K562 (cell line): ENCODE data around the gene RSRP1. TPM values are rescaled to one million over a fixed set of nuclear protein-coding genes. Genes with fewer than 3 reads are reported as not detected.
A peak's percentile ranks its signal among the peaks of the same experiment; 100 is the strongest.

Experiments used
- ARNT ChIP-seq, 2 experiments: fragments of 450-650 bp; IDR thresholded peaks; 2 replicates each; pipeline ENCODE4 v1.6.1; 2016; ENCODE audit warnings: mild to moderate bottlenecking in 1 of 2
- BMI1 ChIP-seq: fragments of 150-350 bp; IDR thresholded peaks from 2 replicates; pipeline ENCODE4 v1.6.1; 2014; ENCODE audit warnings: low read length
- CBFA2T2 ChIP-seq: fragments of 450-650 bp; conservative IDR thresholded peaks from 2 replicates; pipeline ENCODE4 v1.6.1; 2017; ENCODE audit warnings: mild to moderate bottlenecking
- CBFB ChIP-seq: sonication (generic); formaldehyde crosslinking; IDR thresholded peaks from 2 replicates; pipeline ENCODE4 v1.4.0; 2020; ENCODE audit warnings: mild to moderate bottlenecking, missing genetic modification reagents
- HNRNPH1 ChIP-seq: fragments of 200-400 bp; formaldehyde crosslinking; optimal IDR thresholded peaks from 2 replicates; pipeline ENCODE3; 2017; ENCODE audit warnings: low read depth, mild to moderate bottlenecking, low read length, moderate library complexity
- PREB ChIP-seq: sonication (generic); formaldehyde crosslinking; IDR thresholded peaks from 2 replicates; pipeline ENCODE4 v1.8.1; 2023; ENCODE audit warnings: mild to moderate bottlenecking, missing genetic modification reagents
- RCOR1 ChIP-seq, 2 experiments: IDR thresholded peaks; 2 replicates each; pipeline ENCODE4 v1.6.1; 2012; ENCODE audit warnings: low read depth in 2 of 2, low read length in 2 of 2, borderline replicate concordance in 1 of 2, improper control_type of control experiment in 1 of 2
- STAT5B ChIP-seq: fragments of 250-450 bp; sonication (Bioruptor Pico); IDR thresholded peaks from 2 replicates; pipeline ENCODE4 v1.8.0; 2021; ENCODE audit warnings: mild to moderate bottlenecking, inconsistent platforms
- ZNF121 ChIP-seq: sonication (generic); formaldehyde crosslinking; conservative IDR thresholded peaks from 2 replicates; pipeline ENCODE4 v1.8.0; 2022; ENCODE audit warnings: missing genetic modification reagents
- ZNF57 ChIP-seq: fragments of 450-650 bp; formaldehyde crosslinking; IDR thresholded peaks from 2 replicates; pipeline ENCODE4 v1.4.0; 2020; ENCODE audit warnings: mild to moderate bottlenecking, moderate library complexity
- ZNF584 ChIP-seq: fragments of 200-800 bp; sonication (Bioruptor generic); IDR thresholded peaks from 2 replicates; pipeline ENCODE4 v1.6.1; 2016; ENCODE audit warnings: low read depth, mild to moderate bottlenecking, missing genetic modification characterization, missing compliant biosample characterization
- polyA plus RNA-seq, 8 experiments: library from polyadenylated mRNA; depleted of rRNA in 4 of 8; stranded (reverse) in 5 of 8; unstranded in 3 of 8; fragments of >200 nt; fragmentation: Nextera tagmentation in 2 of 8; fragmentation: Illumina TruSeq in 1 of 8; extraction: Ambion mirVana in 2 of 8; extraction: Trizol in 1 of 8; gene quantifications; 2 replicates each; pipeline versions ENCODE4 v1.2.1 to v1.2.3, GENCODE V29; 2011 to 2014; ENCODE audit warnings: inconsistent platforms in 1 of 8, missing spikeins in 1 of 8
- total RNA-seq, 7 experiments: library from RNA; depleted of rRNA in 6 of 7; stranded (reverse); fragments of >200 nt in 6 of 7; fragmentation: Illumina TruSeq in 2 of 7; extraction: Trizol in 2 of 7; gene quantifications; 2 replicates each; pipeline versions ENCODE4 v1.2.1 to v1.2.3, GENCODE V29; 2011 to 2021; ENCODE audit warnings: low replicate concordance in 1 of 7
- TF ChIP-seq, protein P1 (sequence below): IDR thresholded peaks from 2 replicates; pipeline ENCODE4 v1.6.1; 2014; ENCODE audit warnings: antibody characterized with exemption

RSRP1 gene
- total and polyA plus RNA-seq, 9 of the 15 experiments (the other 6 are each of a cell fraction or from before 2014, with no cell fraction given) = 27.2 to 283 (median 146) TPM

- TF ChIP-seq RCOR1 (IDR thresholded peaks at IDR 0.05; ENCODE audit: borderline replicate concordance in 1 of 2, low read depth in 2 of 2, low read length in 2 of 2) (peak in 1 of 2 experiments; percentile 88; a peak in 2 of 4 replicates), ZNF584 (CRISPR knock-in tag) (no peak), CBFB (no peak), ZNF57 (CRISPR knock-in tag) (no peak), BMI1 (no peak), HNRNPH1 (no peak), PREB (CRISPR knock-in tag) (no peak), STAT5B (CRISPR knock-in tag) (no peak), ZNF121 (CRISPR knock-in tag) (peak; percentile 76), CBFA2T2 (peak; percentile 43), ARNT (IDR thresholded peaks at IDR 0.05) (no peak)
- TF ChIP-seq, protein P1, sequence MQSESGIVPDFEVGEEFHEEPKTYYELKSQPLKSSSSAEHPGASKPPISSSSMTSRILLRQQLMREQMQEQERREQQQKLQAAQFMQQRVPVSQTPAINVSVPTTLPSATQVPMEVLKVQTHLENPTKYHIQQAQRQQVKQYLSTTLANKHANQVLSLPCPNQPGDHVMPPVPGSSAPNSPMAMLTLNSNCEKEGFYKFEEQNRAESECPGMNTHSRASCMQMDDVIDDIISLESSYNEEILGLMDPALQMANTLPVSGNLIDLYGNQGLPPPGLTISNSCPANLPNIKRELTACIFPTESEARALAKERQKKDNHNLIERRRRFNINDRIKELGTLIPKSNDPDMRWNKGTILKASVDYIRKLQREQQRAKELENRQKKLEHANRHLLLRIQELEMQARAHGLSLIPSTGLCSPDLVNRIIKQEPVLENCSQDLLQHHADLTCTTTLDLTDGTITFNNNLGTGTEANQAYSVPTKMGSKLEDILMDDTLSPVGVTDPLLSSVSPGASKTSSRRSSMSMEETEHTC = no peak
Observed at GRCh38 chr1:25256578-25256965, 9.3 kb upstream of the RSRP1 start (continued).
